AG09309 (cell line): ENCODE measurements around the gene FAT1.

ENCODE experiments used
- DNase-seq: peaks from one replicate; pipeline ENCODE4 v3.0.0-alpha.2; 2010; ENCODE audit warnings: low read depth
- H3K4me3 ChIP-seq: 2 replicates; pipeline ENCODE4 v1.5.1; 2011; ENCODE audit warnings: mild to moderate bottlenecking, low read depth, low read length, moderate library complexity; ENCODE audit not compliant: control insufficient read depth
- TF ChIP-seq, protein P1 (sequence below): IDR thresholded peaks from 2 replicates; pipeline ENCODE4 v1.5.1; 2011; ENCODE audit warnings: mild to moderate bottlenecking, low read depth, low read length, inconsistent platforms; ENCODE audit not compliant: insufficient read depth, control insufficient read depth; ENCODE audit errors: missing control alignments

The FAT1 gene

DNA sequence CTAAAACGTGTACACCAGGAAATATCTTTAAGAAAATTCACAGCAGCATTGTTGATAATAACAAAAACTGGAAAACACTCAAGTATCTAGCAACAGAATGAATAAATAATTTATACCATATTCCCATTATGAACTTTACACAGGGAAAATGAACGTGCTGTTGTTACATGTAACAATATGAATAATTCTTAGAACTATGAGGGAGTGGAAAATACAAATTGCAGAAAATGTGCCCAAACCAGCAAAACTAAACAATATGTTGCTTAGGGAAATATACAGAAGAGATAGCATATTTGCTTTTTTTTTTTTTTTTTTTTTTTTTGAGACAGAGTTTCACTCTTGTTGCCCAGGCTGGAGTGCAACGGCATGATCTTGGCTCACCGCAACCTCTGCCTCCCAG is 14.8 kb upstream of the FAT1 start:
- no peak for DNase-seq
- H3K4me3 ChIP-seq, result no peak overlapping the region
- TF ChIP-seq, protein P1, sequence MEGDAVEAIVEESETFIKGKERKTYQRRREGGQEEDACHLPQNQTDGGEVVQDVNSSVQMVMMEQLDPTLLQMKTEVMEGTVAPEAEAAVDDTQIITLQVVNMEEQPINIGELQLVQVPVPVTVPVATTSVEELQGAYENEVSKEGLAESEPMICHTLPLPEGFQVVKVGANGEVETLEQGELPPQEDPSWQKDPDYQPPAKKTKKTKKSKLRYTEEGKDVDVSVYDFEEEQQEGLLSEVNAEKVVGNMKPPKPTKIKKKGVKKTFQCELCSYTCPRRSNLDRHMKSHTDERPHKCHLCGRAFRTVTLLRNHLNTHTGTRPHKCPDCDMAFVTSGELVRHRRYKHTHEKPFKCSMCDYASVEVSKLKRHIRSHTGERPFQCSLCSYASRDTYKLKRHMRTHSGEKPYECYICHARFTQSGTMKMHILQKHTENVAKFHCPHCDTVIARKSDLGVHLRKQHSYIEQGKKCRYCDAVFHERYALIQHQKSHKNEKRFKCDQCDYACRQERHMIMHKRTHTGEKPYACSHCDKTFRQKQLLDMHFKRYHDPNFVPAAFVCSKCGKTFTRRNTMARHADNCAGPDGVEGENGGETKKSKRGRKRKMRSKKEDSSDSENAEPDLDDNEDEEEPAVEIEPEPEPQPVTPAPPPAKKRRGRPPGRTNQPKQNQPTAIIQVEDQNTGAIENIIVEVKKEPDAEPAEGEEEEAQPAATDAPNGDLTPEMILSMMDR, result no peak

DNA sequence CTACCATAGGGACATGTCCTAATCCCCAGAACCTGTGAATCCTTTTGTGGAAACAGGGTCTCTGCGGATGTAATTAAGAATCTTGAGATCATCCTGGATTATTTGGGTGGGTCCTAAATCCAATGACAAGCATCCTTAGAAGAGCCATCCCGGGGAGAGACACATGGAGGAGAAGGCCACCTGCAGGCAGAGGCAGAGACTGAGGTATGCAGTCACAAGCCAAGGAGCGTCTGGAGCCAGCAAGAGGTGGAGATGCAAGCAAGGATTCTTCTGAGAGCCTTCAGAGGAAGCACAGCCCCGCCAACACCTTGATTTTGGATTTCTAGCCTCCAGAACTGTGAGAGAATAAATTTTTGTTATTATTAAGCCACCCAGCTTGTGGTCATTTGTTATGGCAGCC is 13.8 kb upstream of the FAT1 start:
- no peak for DNase-seq
- no peak overlapping the region for H3K4me3 ChIP-seq
- TF ChIP-seq, protein P1, result no peak

DNA sequence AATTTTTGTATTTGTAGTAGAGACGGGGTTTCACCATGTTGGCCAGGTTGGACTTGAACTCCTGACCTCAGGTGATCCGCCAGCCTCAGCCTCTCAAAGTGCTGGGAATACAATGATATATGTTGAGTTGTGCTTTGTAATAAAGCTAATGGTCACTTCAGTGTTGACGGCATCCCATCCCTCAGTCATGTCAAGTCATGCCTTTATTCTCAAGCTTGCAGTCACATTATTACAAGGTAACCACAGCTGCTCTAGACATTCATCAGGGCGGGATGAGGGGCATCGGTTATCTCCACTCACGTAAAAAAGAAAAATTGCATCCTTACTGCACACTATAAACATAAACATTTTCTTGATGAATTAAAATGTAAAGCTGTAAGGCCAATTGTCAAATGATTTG is 12.8 kb upstream of the FAT1 start:
- DNase-seq, result no peak
- H3K4me3 ChIP-seq, result no peak overlapping the region
- TF ChIP-seq, protein P1, result no peak

DNA sequence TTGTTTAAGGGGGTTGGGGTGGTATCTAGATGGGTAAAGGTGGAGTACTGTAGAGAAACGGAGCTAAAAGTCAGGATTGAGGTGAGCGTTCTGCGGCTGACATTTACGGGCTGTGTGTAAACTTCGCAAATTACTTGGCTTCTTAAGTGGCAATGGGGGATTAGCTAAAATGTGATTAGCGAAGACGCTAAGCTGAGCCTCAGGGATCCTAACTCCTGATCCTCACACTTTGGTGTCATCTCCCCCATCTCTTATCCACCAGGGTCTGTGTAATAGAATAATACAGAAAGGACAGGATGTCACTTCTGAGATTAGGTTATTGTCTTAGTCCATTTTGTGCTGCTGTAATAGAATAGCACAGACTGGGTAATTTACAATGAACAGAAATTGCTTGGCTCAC is 10.6 kb upstream of the FAT1 start:
- H3K4me3 ChIP-seq, result no peak overlapping the region
- TF ChIP-seq, protein P1, result no peak
- DNase-seq, result no peak

DNA sequence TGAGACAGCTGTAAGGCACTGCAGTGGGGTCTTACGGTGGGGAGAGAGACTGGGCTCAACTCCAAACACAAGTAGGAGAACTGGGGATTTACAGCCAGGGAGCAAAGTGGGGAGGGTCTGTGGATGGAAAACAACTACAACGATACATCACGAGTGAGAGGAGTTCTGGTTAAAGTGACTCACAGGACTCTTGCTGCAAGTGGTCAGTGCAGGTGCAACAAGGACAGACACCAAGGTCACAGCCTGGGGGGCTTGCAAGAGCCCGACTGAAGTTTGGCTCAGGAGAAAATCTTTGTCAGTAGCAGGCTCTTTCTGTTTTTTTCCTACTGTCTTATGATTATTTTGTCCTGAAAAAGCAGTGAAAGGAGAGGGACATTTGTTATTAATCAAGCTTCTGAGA is 10.1 kb upstream of the FAT1 start:
- H3K4me3 ChIP-seq, result no peak overlapping the region
- DNase-seq, result no peak
- TF ChIP-seq, protein P1, result no peak

DNA sequence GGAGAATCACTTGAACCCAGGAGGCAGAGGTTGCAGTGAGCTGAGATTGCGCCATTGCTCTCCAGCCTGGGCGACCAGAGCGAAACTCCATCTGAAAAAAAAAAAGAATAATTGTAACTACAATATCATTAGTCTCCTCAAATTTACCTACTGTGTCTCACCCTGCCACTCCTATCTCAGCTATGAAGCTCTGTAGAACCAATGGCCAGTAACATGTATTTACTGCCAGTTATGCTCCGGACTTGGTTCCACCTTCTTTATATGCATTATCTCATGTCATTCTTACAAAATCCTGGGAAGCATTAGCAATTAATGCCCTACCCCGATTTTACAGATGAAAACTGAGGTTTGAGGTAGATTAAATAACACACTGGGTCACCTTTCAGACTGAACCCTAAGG is 7.0 kb upstream of the FAT1 start:
- no peak for DNase-seq
- H3K4me3 ChIP-seq, result no peak overlapping the region
- TF ChIP-seq, protein P1, result no peak

DNA sequence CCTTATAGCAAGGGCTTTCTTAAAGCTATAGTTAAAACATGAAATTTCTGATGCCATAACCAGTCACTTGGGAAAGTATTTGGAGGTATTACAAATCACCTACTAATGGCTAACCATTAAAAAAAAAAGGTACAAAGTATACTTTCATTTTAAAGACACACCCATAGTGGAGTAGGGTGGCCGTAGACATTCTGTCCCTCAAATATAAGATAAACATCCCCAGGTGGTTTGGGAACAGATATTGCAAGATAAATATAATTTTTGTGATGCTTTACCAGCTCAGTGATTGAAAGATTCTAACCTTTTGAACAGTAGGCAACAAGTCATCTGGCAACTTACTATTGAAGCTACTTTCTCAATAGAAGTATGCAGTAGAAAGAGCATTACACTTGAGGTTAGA is 6.2 kb upstream of the FAT1 start:
- no peak for DNase-seq
- TF ChIP-seq, protein P1, result no peak
- H3K4me3 ChIP-seq, result no peak overlapping the region
